Measurements from ENCODE around the gene RPL14. TPM values are rescaled to one million over a fixed set of nuclear protein-coding genes. Genes with fewer than 3 reads are reported as not detected.

RPL14 gene
- total and polyA plus RNA-seq, 8 donors: 1,295 to 1,922 (median 1,799) TPM

GRCh38 chr3:40499952-40500351, 42.8 kb downstream of the RPL14 start:
- Histone ChIP-seq H3K27me3 (no peaks in the 10 kb centered on the region), H3K36me3 (no peaks in the 10 kb centered on the region), H3K4me3 (no peak overlapping the region), H3K4me1 (peaks cover 0 to 5% of the 10 kb centered on the region in 2 donors), H3K9me3 (no peaks in the 10 kb centered on the region), H3K27ac (no peak overlapping the region)
- DNase-seq (no peak), ATAC-seq (no peak)
- TF ChIP-seq, protein P1, sequence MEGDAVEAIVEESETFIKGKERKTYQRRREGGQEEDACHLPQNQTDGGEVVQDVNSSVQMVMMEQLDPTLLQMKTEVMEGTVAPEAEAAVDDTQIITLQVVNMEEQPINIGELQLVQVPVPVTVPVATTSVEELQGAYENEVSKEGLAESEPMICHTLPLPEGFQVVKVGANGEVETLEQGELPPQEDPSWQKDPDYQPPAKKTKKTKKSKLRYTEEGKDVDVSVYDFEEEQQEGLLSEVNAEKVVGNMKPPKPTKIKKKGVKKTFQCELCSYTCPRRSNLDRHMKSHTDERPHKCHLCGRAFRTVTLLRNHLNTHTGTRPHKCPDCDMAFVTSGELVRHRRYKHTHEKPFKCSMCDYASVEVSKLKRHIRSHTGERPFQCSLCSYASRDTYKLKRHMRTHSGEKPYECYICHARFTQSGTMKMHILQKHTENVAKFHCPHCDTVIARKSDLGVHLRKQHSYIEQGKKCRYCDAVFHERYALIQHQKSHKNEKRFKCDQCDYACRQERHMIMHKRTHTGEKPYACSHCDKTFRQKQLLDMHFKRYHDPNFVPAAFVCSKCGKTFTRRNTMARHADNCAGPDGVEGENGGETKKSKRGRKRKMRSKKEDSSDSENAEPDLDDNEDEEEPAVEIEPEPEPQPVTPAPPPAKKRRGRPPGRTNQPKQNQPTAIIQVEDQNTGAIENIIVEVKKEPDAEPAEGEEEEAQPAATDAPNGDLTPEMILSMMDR (IDR thresholded peaks at IDR 0.05): no peak
- intact Hi-C loops (cut with DNase I): no loop called here

GRCh38 chr3:40502034-40502433, 44.9 kb downstream of the RPL14 start:
- Histone ChIP-seq H3K9me3 (no peaks in the 10 kb centered on the region), H3K27ac (no peak overlapping the region), H3K4me3 (no peak overlapping the region), H3K4me1 (peaks cover 0 to 19% of the 10 kb centered on the region in 2 donors), H3K27me3 (no peaks in the 10 kb centered on the region), H3K36me3 (no peaks in the 10 kb centered on the region)
- intact Hi-C loops (cut with DNase I): no loop called here
- DNase-seq (no peak), ATAC-seq (no peak)
- TF ChIP-seq, protein P1 (IDR thresholded peaks at IDR 0.05): no peak

DNA sequence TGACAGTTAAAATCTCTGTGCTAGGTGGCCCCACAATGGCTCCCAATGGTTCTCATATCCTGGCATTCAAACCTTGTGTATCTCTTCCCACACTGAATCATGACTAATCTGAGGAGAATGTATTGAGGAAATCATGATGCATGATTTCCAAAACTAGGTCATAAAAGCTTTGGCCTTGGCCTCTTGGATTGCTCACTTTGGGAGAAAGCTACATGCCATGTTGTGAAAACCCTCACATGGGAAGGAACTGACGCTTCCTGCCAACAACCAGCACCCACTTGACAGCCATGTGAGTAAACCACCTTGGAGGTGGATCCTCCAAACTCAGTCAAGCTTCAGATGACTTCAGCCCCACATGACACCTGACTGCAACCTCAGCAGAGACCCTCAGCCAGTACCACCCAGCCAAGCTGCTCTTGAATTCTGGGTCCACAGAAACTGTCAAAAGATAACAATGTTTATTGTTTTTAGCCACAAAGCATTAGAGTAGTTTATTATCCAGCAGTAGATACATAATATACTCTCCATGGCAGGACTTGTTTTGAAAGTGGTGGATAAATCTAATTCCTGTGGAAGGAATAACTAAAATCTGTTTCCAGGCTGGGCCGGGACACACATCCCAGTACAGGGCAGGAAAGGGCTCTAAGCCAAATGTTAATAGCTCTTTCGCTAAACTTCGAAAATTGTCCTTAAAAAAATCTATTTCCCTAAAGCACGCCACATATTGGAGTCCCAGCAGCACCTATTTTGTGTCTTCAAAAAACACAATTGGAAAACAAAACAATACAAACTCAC, 47.7 kb downstream of the RPL14 start:
- Histone ChIP-seq H3K36me3 (no peaks in the 10 kb centered on the region), H3K4me1 (peaks cover 0 to 20% of the 10 kb centered on the region in 2 donors), H3K27ac (peak overlapping the region; percentile 40 to 78), H3K4me3 (peak overlapping the region in 1 of 2 donors; percentile 56), H3K27me3 (no peaks in the 10 kb centered on the region), H3K9me3 (no peaks in the 10 kb centered on the region)
- ATAC-seq: peak; percentile 31
- TF ChIP-seq, protein P1 (IDR thresholded peaks at IDR 0.05): no peak
- intact Hi-C loops (cut with DNase I): no loop called here
- DNase-seq: no peak

DNA sequence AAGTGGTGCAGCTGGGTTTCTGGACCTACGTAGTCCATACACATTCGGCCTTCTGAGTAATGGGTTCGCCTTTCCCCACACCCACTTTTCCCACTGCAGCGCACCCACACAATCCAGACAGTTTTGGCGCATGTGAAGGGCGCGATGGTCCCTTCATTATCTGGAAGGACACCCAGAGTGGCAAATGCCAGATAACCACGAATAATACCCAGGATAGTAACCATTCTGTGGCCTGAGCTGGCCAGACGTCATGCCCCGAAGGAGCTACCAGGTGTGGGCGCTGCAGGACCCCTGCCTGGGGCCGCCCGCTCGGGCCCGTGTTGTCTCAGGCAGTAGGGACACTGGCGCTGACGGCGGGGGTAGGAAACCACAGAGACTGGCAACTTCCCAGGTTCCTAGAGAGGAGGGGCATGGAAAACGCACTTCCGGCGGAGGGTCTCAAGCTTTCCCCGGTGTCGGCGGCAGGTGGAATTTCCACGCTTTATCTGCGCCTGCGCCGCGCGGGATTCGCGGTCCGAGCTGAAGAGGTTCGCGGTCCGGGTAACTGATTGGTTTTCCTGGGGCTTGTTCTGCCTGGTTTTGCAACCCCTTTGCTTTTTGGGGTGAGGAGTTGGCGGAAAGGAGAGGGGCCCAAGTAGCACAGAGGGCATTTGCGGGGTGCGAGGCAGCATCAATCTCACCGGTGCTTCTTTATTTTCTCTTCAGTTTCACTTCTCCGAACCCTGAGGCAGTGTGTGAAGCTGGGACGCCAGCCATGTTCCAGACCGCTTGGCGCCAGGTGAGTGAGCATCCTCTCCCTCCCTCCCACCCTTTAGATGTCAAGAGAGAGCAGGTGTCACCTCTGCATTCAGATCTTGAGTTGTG, 48.7 kb downstream of the RPL14 start, which contains the start of gene ZNF620:
Gene ZNF620 (plus strand): TSS at position 441 of the 864 bp plus-strand sequence. CDS start 314 bp downstream, at position 755.
- Histone ChIP-seq H3K36me3 (peaks cover 0 to 4% of the 10 kb centered on the region in 2 donors), H3K27ac (peak within 1 kb of the TSS; percentile 72 to 78), H3K4me3 (peak within 1 kb of the TSS; percentile 49 to 56), H3K4me1 (peaks cover 0 to 20% of the 10 kb centered on the region in 2 donors), H3K9me3 (no peaks in the 10 kb centered on the region), H3K27me3 (no peaks in the 10 kb centered on the region)
- ATAC-seq (peak; percentile 93), DNase-seq (peak; percentile 59 to 89 (median 80))
- TF ChIP-seq, protein P1 (IDR thresholded peaks at IDR 0.05): no peak
- intact Hi-C loops (cut with DNase I): no loop called here

Data from left lung (tissue), 10 donors.